ENCODE measurements around the gene KRTAP10-1.

GRCh38 chr21:44509539-44509938 is 30.5 kb downstream of the KRTAP10-1 start:
- no peak; the same call in none of the 2 replicates for TF ChIP-seq CTCF (conservative IDR thresholded peaks at IDR 0.05)
- no peak for TF ChIP-seq ZFX (IDR thresholded peaks at IDR 0.05)
